CD4-positive, alpha-beta memory T cell (primary cell): ENCODE measurements around the gene TMEM14C. TPM values are rescaled to one million over a fixed set of nuclear protein-coding genes. Genes with fewer than 3 reads are reported as not detected.

Experiments
- CTCF ChIA-PET: fragments of 350-600 bp; sonication (Branson Sonifier 250); formaldehyde crosslinking; loops from one replicate; lab custom pipeline; 2021; ENCODE audit warnings: inconsistent platforms; ENCODE audit not compliant: partially characterized antibody; lab: Charles Lee
- POLR2A ChIA-PET: fragments of 350-600 bp; sonication (Branson Sonifier 250); formaldehyde crosslinking; loops from one replicate; lab custom pipeline; 2021; ENCODE audit not compliant: partially characterized antibody; lab: Charles Lee
- DNase-seq, 5 donors: peaks; one replicate each; pipeline versions ENCODE4 v3.0.0 to v3.0.0-alpha.2; 2020 to 2022; ENCODE audit warnings: mixed read lengths in 1 of 5
- H3K27ac ChIP-seq: one replicate; pipeline ENCODE4 v1.7.0; 2013; ENCODE audit warnings: low read depth, low read length
- H3K27me3 ChIP-seq: 2 replicates; pipeline ENCODE4 v1.7.0; 2013; ENCODE audit warnings: mild to moderate bottlenecking, low read length, moderate library complexity; ENCODE audit not compliant: insufficient read depth
- H3K36me3 ChIP-seq: 2 replicates; pipeline ENCODE4 v1.7.0; 2013; ENCODE audit warnings: mild to moderate bottlenecking, low read length, moderate library complexity; ENCODE audit not compliant: insufficient read depth
- H3K4me1 ChIP-seq: 2 replicates; pipeline ENCODE4 v1.7.0; 2013; ENCODE audit warnings: mild to moderate bottlenecking, low read length, moderate library complexity; ENCODE audit not compliant: insufficient read depth
- H3K4me3 ChIP-seq, 2 donors: one replicate each; pipeline ENCODE4 v1.7.0; 2013; ENCODE audit warnings: low read length in 2 of 2, mild to moderate bottlenecking in 1 of 2
- H3K9me3 ChIP-seq, 2 donors: one replicate each; pipeline ENCODE4 v1.7.0; 2013; ENCODE audit warnings: low read length in 2 of 2, control low read depth in 1 of 2; ENCODE audit not compliant: control insufficient read depth in 1 of 2
- H3K27ac Mint-ChIP-seq, 7 donors: one replicate each; pipeline ENCODE4 v1.8.0; 2020 to 2021; ENCODE audit warnings: mixed read lengths in 7 of 7, mild to moderate bottlenecking in 6 of 7, inconsistent platforms in 3 of 7, moderate library complexity in 3 of 7
- H3K27me3 Mint-ChIP-seq, 2 donors: one replicate each; pipeline ENCODE4 v1.8.0; 2020 to 2021; ENCODE audit warnings: mixed read lengths in 2 of 2
- H3K36me3 Mint-ChIP-seq, 2 donors: one replicate each; pipeline ENCODE4 v1.8.0; 2020 to 2021; ENCODE audit warnings: mixed read lengths in 2 of 2, inconsistent platforms in 1 of 2, mild to moderate bottlenecking in 1 of 2
- H3K4me1 Mint-ChIP-seq, 4 donors: one replicate each; pipeline ENCODE4 v1.8.0; 2020 to 2021; ENCODE audit warnings: mixed read lengths in 4 of 4, mild to moderate bottlenecking in 1 of 4
- H3K4me3 Mint-ChIP-seq, 8 donors: one replicate each; pipeline ENCODE4 v1.8.0; 2020 to 2021; ENCODE audit warnings: mixed read lengths in 8 of 8, mild to moderate bottlenecking in 7 of 8, moderate library complexity in 6 of 8, inconsistent platforms in 3 of 8
- H3K9me3 Mint-ChIP-seq, 8 donors: one replicate each; pipeline ENCODE4 v1.8.0; 2020 to 2021; ENCODE audit warnings: mixed read lengths in 8 of 8, mild to moderate bottlenecking in 5 of 8, inconsistent platforms in 3 of 8, moderate library complexity in 1 of 8
- intact Hi-C: fragments of 100-400 bp; cut with micrococcal nuclease; formaldehyde crosslinking; loops from one replicate; pipeline ENCODE4 v1.15.1; 2023
- polyA plus RNA-seq, 2 donors: library from polyadenylated mRNA; unstranded; fragments of 300-500 nt; fragmentation: Illumina TruSeq; gene quantifications; one replicate each; pipeline ENCODE4 v1.2.3, GENCODE V29; 2021
- total RNA-seq, 2 experiments: library from RNA; stranded (reverse); gene quantifications; one replicate each; pipeline ENCODE4 v1.2.3, GENCODE V29; 2021

TMEM14C gene
- total and polyA plus RNA-seq, 4 experiments from 2014 or later, result 34.1 to 107 (median 63.6) TPM

- DNase-seq, result no peak
- no peak overlapping the region for H3K27ac ChIP-seq
- ChIA-PET CTCF (no interaction called here), POLR2A (no interaction called here)
- no peaks in the 10 kb centered on the region for H3K9me3 Mint-ChIP-seq
- H3K27me3 Mint-ChIP-seq, result no peaks in the 10 kb centered on the region
- peak overlapping the region in 1 of 7 donors; percentile 37 for H3K27ac Mint-ChIP-seq
- peaks cover 5% of the 10 kb centered on the region for H3K36me3 ChIP-seq
- intact Hi-C loops, result no loop called here
- no peak overlapping the region for H3K4me3 ChIP-seq
- H3K4me1 ChIP-seq, result no peaks in the 10 kb centered on the region
- peaks cover 0 to 3% (median 1%) of the 10 kb centered on the region in 4 donors for H3K4me1 Mint-ChIP-seq
- peaks cover 31 to 37% of the 10 kb centered on the region in 2 donors for H3K36me3 Mint-ChIP-seq
- H3K27me3 ChIP-seq, result no peaks in the 10 kb centered on the region
- H3K4me3 Mint-ChIP-seq, result no peak overlapping the region
- no peaks in the 10 kb centered on the region for H3K9me3 ChIP-seq
Measured at GRCh38 chr6:10778230-10778629, 55.4 kb downstream of the TMEM14C start.

- POLR2A ChIA-PET, result no interaction called here
- H3K4me1 Mint-ChIP-seq, result peaks cover 0 to 3% (median 1%) of the 10 kb centered on the region in 4 donors
- H3K4me1 ChIP-seq, result no peaks in the 10 kb centered on the region
- no peak overlapping the region for H3K27ac ChIP-seq
- H3K36me3 ChIP-seq, result peaks cover 5% of the 10 kb centered on the region
- no peak for DNase-seq
- H3K9me3 ChIP-seq, result no peaks in the 10 kb centered on the region
- peaks cover 34 to 43% of the 10 kb centered on the region in 2 donors for H3K36me3 Mint-ChIP-seq
- H3K4me3 ChIP-seq, result no peak overlapping the region
- intact Hi-C loops, result no loop called here
- H3K4me3 Mint-ChIP-seq, result no peak overlapping the region
- CTCF ChIA-PET, result interaction anchor here (0.7 kb wide), 1 partner anchor 306 kb away, joined by 4 read pairs; no protein-coding TSS in a partner anchor
- no peaks in the 10 kb centered on the region for H3K27me3 Mint-ChIP-seq
- H3K27ac Mint-ChIP-seq, result no peak overlapping the region
- no peaks in the 10 kb centered on the region for H3K9me3 Mint-ChIP-seq
- no peaks in the 10 kb centered on the region for H3K27me3 ChIP-seq
Measured at GRCh38 chr6:10779076-10779475, 56.2 kb downstream of the TMEM14C start.

Other genes starting within 250 kb of the TMEM14C start
- 1 to 10 TPM; 3.1 to 4.2 TPM for gene GCNT2, start 201.7 kb upstream of the TMEM14C start, total RNA-seq
- 1 to 10 TPM in 1 of 2 donors, under 1 TPM in 1; 0.75 to 1.3 TPM for gene GCNT2, start 201.7 kb upstream of the TMEM14C start, polyA plus RNA-seq
- gene C6orf52, start 28.5 kb upstream of the TMEM14C start, total RNA-seq, result 1 to 10 TPM; 1.2 to 1.5 TPM
- 1 to 10 TPM in 1 of 2 donors, not detected in 1; 1.5 TPM for gene C6orf52, start 28.5 kb upstream of the TMEM14C start, polyA plus RNA-seq
- gene PAK1IP1, start 28.1 kb upstream of the TMEM14C start, total RNA-seq, result 1 to 10 TPM; 7.2 to 7.4 TPM
- 10 to 100 TPM; 11.6 to 17.1 TPM for gene PAK1IP1, start 28.1 kb upstream of the TMEM14C start, polyA plus RNA-seq
- 10 to 100 TPM; 76.9 to 80.6 TPM for gene TMEM14B, start 24.7 kb downstream of the TMEM14C start, total RNA-seq
- gene TMEM14B, start 24.7 kb downstream of the TMEM14C start, polyA plus RNA-seq, result 100 to 1,000 TPM; 174 to 236 TPM
- not detected for gene MAK, start 115.5 kb downstream of the TMEM14C start, total RNA-seq
- gene MAK, start 115.5 kb downstream of the TMEM14C start, polyA plus RNA-seq, result under 1 TPM in 1 of 2 donors, not detected in 1; 0.14 TPM
- gene GCM2, start 159.0 kb downstream of the TMEM14C start, total RNA-seq, result not detected
- gene GCM2, start 159.0 kb downstream of the TMEM14C start, polyA plus RNA-seq, result not detected
- gene SYCP2L, start 164.0 kb downstream of the TMEM14C start, total RNA-seq, result not detected
- not detected for gene SYCP2L, start 164.0 kb downstream of the TMEM14C start, polyA plus RNA-seq